GM18505 (cell line): ENCODE results near the gene SLC16A4.

ENCODE experiments used
- ATAC-seq: cut with Tn5 transposase; IDR thresholded peaks from one replicate; pipeline ENCODE4 v1.9.1; 2021; ENCODE audit not compliant: unreplicated experiment
- POLR2A ChIP-seq: IDR thresholded peaks from 4 replicates; pipeline ENCODE4 v1.6.1; 2011; ENCODE audit warnings: borderline replicate concordance; ENCODE audit not compliant: insufficient read depth, insufficient read length; ENCODE audit errors: extremely low read depth

SLC16A4 gene

GRCh38 chr1:110361856-110362255, 29.0 kb downstream of the SLC16A4 start:
- no peak for TF ChIP-seq POLR2A
- no peak for ATAC-seq

DNA sequence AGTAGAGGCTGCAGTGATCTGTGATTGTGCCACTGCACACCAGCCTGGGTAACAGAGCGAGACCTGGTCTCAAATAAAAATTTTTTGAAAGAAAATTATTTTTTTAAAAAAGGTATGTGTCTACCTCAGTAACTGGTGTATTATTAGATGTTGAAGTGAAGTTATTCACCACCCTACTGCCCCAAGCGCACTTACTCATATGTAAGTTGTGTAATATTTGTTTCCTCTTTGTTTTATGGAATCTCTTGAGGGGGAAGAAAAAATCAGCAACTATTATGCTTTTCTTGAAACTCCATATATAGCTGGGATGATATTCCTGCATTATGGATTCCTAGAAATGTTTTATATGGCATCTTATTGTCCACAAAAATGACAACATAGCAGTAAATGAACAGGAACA, 30.4 kb downstream of the SLC16A4 start:
- no peak for ATAC-seq
- TF ChIP-seq POLR2A: no peak

GRCh38 chr1:110356379-110356778, 34.4 kb downstream of the SLC16A4 start:
- no peak for TF ChIP-seq POLR2A
- no peak for ATAC-seq

DNA sequence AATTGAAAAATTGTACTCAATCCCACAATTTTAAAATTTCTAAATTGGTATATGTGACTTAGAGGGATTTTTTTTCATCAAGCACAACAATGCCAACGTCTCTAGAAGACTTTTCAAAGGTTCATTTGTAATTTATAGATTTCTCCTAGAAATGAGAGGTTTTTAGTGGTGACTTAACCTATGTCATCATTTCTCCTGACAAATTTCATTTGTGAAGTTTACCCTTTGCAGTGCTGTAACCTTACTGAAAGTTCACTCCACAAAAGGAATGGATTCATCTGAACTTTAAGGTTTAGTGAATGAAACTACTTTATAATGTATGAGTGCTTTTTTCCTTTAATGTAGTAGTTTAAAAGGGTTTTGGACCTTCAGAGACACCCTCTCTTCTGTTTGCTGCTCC, 35.5 kb downstream of the SLC16A4 start:
- no peak for ATAC-seq
- TF ChIP-seq POLR2A: no peak

- TF ChIP-seq POLR2A: no peak
Observed at GRCh38 chr1:110350360-110350759, 40.5 kb downstream of the SLC16A4 start.

DNA sequence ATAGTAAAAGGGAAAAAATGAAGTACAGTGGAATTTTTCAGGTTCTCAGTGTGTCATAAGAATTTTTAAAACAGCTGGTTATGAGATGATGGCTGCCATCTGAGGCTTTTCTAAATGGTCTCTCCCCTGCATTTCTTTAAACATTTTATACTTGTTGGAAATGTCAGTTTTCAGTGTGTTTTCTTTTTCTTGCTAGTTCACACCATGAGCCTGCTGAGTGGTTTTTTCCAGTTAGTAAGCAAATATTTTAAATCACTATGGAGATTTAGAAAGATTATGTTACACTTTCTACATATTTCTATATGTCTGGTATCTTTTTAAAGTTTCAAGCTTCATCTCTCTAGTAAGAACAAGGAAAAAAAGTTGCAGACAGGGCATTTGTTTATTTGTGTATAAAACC, 42.1 kb downstream of the SLC16A4 start:
- ATAC-seq: no peak
- TF ChIP-seq POLR2A: no peak

More at GRCh38 chr1:110350360-110350759, 40.5 kb downstream of the SLC16A4 start:
- ATAC-seq: no peak

GRCh38 chr1:110348050-110348449, 42.8 kb downstream of the SLC16A4 start:
- no peak for TF ChIP-seq POLR2A
- ATAC-seq: no peak

DNA sequence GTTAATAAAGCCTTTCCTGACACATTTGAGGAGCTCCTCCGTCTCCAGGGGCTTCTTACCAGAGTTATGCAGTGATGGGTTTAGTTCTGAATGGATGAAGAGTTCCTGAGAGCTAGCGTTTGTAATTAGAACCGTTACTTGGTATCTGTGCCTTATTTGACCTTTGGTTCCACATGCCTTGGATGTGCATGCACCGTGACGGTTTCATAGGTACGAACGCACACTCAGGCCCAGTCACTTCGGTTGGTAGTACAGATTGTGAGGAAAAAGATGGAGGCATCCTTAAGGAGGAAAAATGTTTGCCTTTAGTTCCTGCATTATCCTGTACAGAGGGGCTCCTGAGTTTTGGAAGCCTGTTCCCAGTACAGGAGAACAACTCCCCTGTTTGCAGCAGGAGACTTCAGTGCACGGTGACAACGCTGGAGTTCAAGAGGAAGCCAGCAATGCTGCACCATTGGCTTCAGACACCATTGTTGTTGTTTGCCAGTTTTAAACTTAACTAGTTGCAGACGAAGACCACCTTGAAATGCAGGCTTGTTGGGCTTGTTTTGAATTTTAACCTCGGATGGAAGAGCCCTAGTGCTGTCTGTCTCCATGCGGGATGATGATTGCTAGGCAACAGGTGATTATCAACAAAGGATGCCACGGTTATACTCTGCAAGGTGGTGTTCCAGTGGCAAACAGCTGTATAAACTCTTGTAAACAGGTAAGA, 43.5 kb downstream of the SLC16A4 start:
- no peak for TF ChIP-seq POLR2A
- no peak for ATAC-seq

DNA sequence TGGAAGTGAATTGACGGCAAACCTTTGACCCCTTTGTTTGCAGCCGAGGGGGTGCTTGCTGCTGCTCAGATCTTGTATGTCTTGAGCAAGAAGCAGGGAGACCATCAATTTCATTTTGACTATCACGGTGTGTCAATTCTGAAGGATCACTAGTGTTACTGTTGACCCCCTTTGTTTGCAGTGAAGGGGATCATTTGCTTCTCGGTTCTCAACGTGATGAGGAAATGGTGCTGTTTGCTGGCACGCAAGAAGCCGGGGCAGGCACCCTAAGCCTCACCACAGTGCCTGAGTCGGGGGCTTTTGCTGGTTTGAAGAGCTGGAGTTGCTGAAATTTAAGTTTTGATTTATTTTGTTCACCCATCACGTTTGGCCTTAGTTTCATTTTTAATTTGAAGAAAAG, 44.1 kb downstream of the SLC16A4 start:
- ATAC-seq: no peak

DNA sequence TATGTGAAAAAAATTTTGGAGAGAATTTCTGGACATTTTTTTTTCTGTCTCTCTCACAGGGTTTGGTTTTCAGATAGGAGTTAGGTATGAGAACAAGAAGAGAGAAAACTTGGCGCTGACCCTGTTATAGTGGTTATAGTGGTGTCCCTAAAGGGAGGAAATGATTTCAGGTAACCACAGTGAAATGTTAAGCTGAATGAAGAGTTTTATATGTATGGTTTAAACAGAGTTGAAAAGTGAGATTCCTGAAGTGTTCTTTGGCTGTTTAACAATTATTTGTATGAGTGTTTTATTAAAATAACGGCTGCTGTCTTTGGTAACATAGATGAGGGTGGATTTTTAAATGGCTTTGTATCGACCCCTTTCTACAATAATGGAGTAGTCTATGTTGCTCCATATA, 45.3 kb downstream of the SLC16A4 start:
- TF ChIP-seq POLR2A: no peak
- no peak for ATAC-seq

More for the DNA sequence above, 44.1 kb downstream of the SLC16A4 start:
- no peak for TF ChIP-seq POLR2A

- no peak for ATAC-seq
- no peak for TF ChIP-seq POLR2A
Observed at GRCh38 chr1:110344152-110344551, 46.7 kb downstream of the SLC16A4 start.

DNA sequence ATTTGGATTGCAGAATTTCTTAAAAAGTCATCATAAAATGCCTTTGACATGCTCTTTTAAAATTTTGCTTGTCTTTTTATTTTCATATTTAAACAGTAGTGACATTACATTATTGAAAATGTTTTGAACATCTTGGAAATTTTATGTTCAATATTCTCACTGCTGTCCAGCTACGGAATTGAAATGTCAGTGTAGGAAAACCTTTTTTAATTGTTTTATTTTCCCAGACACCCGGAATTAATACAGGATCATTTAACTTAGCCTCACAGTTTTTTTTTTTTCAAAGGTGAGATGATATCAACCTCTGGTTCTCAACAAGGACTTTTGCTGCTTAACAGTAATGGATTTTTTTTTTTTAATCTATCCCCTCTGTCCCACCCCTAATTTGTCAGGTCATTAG, 47.6 kb downstream of the SLC16A4 start:
- no peak for ATAC-seq
- no peak for TF ChIP-seq POLR2A

DNA sequence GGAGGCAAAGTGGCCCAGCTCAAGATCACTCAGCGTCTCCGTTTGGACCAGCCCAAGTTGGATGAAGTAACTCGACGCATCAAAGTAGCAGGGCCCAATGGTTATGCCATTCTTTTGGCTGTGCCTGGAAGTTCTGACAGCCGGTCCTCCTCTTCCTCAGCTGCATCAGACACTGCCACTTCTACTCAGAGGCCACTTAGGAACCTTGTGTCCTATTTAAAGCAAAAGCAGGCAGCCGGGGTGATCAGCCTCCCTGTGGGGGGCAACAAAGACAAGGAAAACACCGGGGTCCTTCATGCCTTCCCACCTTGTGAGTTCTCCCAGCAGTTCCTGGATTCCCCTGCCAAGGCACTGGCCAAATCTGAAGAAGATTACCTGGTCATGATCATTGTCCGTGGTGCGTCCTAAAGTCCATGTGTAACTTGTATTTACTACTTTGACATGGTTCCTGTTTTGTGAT, 48.9 kb downstream of the SLC16A4 start:
- no peak for TF ChIP-seq POLR2A
- ATAC-seq: no peak

DNA sequence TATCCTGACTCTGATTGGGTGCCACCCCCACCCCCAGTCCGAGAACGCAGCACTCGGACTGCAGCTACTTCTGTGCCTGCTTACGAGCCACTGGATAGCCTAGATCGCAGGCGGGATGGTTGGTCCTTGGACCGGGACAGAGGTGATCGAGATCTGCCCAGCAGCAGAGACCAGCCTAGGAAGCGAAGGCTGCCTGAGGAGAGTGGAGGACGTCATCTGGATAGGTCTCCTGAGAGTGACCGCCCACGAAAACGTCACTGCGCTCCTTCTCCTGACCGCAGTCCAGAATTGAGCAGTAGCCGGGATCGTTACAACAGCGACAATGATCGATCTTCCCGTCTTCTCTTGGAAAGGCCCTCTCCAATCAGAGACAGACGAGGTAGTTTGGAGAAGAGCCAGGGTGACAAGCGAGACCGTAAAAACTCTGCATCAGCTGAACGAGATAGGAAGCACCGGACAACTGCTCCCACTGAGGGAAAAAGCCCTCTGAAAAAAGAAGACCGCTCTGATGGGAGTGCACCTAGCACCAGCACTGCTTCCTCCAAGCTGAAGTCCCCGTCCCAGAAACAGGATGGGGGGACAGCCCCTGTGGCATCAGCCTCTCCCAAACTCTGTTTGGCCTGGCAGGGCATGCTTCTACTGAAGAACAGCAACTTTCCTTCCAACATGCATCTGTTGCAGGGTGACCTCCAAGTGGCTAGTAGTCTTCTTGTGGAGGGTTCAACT, 49.5 kb downstream of the SLC16A4 start:
- no peak for TF ChIP-seq POLR2A
- ATAC-seq: no peak
